Measurements from ENCODE around the gene EPHA1.

DNA sequence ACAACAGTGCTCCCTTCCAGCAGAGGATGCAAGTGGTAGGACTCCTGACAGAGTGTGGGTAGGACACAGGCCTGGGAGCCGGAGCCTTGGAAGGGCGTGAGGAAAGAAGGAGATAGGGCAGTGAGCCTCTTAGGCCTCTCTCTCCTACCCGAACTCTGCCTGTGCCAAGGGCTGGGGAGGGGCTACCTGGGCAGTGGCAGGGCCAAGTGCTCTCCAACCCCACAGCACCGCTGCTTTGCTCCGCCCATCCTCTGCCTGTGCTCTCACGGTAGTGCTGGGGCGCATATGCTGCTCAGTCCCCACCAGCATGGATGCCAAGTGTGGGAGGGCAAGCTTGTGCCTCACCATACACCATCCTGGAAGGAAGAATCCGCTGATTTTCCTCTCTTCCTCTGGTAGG lies 53.7 kb downstream of the EPHA1 start:
- TF ChIP-seq, protein P1, sequence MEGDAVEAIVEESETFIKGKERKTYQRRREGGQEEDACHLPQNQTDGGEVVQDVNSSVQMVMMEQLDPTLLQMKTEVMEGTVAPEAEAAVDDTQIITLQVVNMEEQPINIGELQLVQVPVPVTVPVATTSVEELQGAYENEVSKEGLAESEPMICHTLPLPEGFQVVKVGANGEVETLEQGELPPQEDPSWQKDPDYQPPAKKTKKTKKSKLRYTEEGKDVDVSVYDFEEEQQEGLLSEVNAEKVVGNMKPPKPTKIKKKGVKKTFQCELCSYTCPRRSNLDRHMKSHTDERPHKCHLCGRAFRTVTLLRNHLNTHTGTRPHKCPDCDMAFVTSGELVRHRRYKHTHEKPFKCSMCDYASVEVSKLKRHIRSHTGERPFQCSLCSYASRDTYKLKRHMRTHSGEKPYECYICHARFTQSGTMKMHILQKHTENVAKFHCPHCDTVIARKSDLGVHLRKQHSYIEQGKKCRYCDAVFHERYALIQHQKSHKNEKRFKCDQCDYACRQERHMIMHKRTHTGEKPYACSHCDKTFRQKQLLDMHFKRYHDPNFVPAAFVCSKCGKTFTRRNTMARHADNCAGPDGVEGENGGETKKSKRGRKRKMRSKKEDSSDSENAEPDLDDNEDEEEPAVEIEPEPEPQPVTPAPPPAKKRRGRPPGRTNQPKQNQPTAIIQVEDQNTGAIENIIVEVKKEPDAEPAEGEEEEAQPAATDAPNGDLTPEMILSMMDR (IDR thresholded peaks at IDR 0.05; ENCODE audit: low read depth, low read length, poor library complexity, severe bottlenecking): no peak
- TF ChIP-seq EZH2phosphoT487 (IDR thresholded peaks at IDR 0.05; ENCODE audit: borderline replicate concordance, low read length): no peak
